Spinal cord (tissue), 10 donors: ENCODE data around the gene NUCB2. TPM values are rescaled to one million over a fixed set of nuclear protein-coding genes. Genes with fewer than 3 reads are reported as not detected.
"Not testable (repeated sequence)": the region's sequence is repeated elsewhere in the genome, so short reads cannot be mapped to it uniquely, and the experiment has no call there.

ENCODE experiments used
- DNase-seq, 6 donors: peaks; one replicate each; pipeline versions ENCODE4 v3.0.0 to v3.0.0-alpha.2; 2013 to 2015; ENCODE audit warnings: low spot score in 6 of 6, low read depth in 4 of 6
- H3K27ac ChIP-seq: one replicate; pipeline ENCODE4 v1.5.1; 2013; ENCODE audit warnings: low read depth, low read length, control low read depth
- H3K27me3 ChIP-seq: one replicate; pipeline ENCODE4 v1.6.1; 2013; ENCODE audit warnings: low read length; ENCODE audit not compliant: control insufficient read depth, insufficient read depth
- H3K36me3 ChIP-seq: one replicate; pipeline ENCODE4 v1.6.1; 2013; ENCODE audit warnings: low read length; ENCODE audit not compliant: control insufficient read depth, insufficient read depth
- H3K4me1 ChIP-seq: one replicate; pipeline ENCODE4 v1.6.1; 2013; ENCODE audit warnings: low read length; ENCODE audit not compliant: control insufficient read depth, insufficient read depth
- H3K4me3 ChIP-seq: one replicate; pipeline ENCODE4 v1.5.1; 2013; ENCODE audit warnings: low read depth, low read length, control low read depth
- H3K9me3 ChIP-seq: one replicate; pipeline ENCODE4 v1.6.1; 2013; ENCODE audit warnings: low read length; ENCODE audit not compliant: control insufficient read depth, insufficient read depth
- WGBS: methylation state at CpG from one replicate; pipeline ENCODE4 v1.1.5; 2013; ENCODE audit warnings: missing lambda C conversion rate; ENCODE audit not compliant: insufficient coverage; 5-methylcytosine and 5-hydroxymethylcytosine counted together
- polyA plus RNA-seq, 2 donors: library from polyadenylated mRNA; unstranded; fragments of 120-200 nt; gene quantifications; one replicate each; pipeline ENCODE4 v1.2.1, GENCODE V29; 2013; ENCODE audit not compliant: insufficient read length in 2 of 2
- total RNA-seq, 2 donors: library from RNA; depleted of rRNA in 1 of 2; stranded (reverse); fragments of 120-200 nt in 1 of 2; fragments of >200 nt in 1 of 2; gene quantifications; one replicate each; pipeline versions ENCODE4 v1.2.3 to v1.2.4, GENCODE V29; 2013 to 2014
- donor health status: healthy.

NUCB2 gene
- total and polyA plus RNA-seq, 4 donors = 72.8 to 159 (median 88.7) TPM

- H3K27ac ChIP-seq, H3K9me3 ChIP-seq, DNase-seq, H3K36me3 ChIP-seq, H3K4me3 ChIP-seq, H3K27me3 ChIP-seq, H3K4me1 ChIP-seq: not testable (repeated sequence)
- no CpG with 5 or more reads among the region's 4 CpGs for WGBS
Measured at GRCh38 chr11:17242954-17243353, 33.6 kb upstream of the NUCB2 start.

- Histone ChIP-seq H3K36me3 (no peaks in the 10 kb centered on the region), H3K9me3 (no peaks in the 10 kb centered on the region), H3K27ac (no peak overlapping the region), H3K27me3 (no peaks in the 10 kb centered on the region), H3K4me1 (no peaks in the 10 kb centered on the region), H3K4me3 (no peak overlapping the region)
- 100% methylated on average over 1 of the region's 2 CpGs for WGBS
- DNase-seq = no peak
Measured at GRCh38 chr11:17244046-17244445, 32.5 kb upstream of the NUCB2 start.

GRCh38 chr11:17250561-17251350, 25.8 kb upstream of the NUCB2 start:
- Histone ChIP-seq H3K9me3 (no peaks in the 10 kb centered on the region), H3K4me3 (no peak overlapping the region), H3K4me1 (no peaks in the 10 kb centered on the region), H3K27me3 (no peaks in the 10 kb centered on the region), H3K36me3 (no peaks in the 10 kb centered on the region), H3K27ac (no peak overlapping the region)
- no peak for DNase-seq

- no peak overlapping the region for H3K27ac ChIP-seq
- H3K9me3 ChIP-seq = no peaks in the 10 kb centered on the region
- WGBS = 71% methylated on average over 2 of the region's 4 CpGs
- H3K27me3 ChIP-seq = no peaks in the 10 kb centered on the region
- no peaks in the 10 kb centered on the region for H3K36me3 ChIP-seq
- no peak overlapping the region for H3K4me3 ChIP-seq
- no peak for DNase-seq
- H3K4me1 ChIP-seq = no peaks in the 10 kb centered on the region
Measured at GRCh38 chr11:17252704-17253103, 23.8 kb upstream of the NUCB2 start.

GRCh38 chr11:17256512-17256911, 20.0 kb upstream of the NUCB2 start:
- no peak overlapping the region for H3K4me3 ChIP-seq
- H3K27me3 ChIP-seq = no peaks in the 10 kb centered on the region
- no peak for DNase-seq
- WGBS = 100% methylated on average over 1 of the region's 3 CpGs
- H3K9me3 ChIP-seq = no peaks in the 10 kb centered on the region
- H3K27ac ChIP-seq = no peak overlapping the region
- H3K4me1 ChIP-seq = no peaks in the 10 kb centered on the region
- no peaks in the 10 kb centered on the region for H3K36me3 ChIP-seq

GRCh38 chr11:17257196-17257595, 19.3 kb upstream of the NUCB2 start:
- no peaks in the 10 kb centered on the region for H3K27me3 ChIP-seq
- no peak overlapping the region for H3K27ac ChIP-seq
- no peaks in the 10 kb centered on the region for H3K9me3 ChIP-seq
- no peak for DNase-seq
- no peak overlapping the region for H3K4me3 ChIP-seq
- no peaks in the 10 kb centered on the region for H3K36me3 ChIP-seq
- no peaks in the 10 kb centered on the region for H3K4me1 ChIP-seq
- WGBS = no CpG with 5 or more reads among the region's 1 CpG

- no peaks in the 10 kb centered on the region for H3K4me1 ChIP-seq
- no peak overlapping the region for H3K27ac ChIP-seq
- no peaks in the 10 kb centered on the region for H3K27me3 ChIP-seq
- no peaks in the 10 kb centered on the region for H3K9me3 ChIP-seq
- no peaks in the 10 kb centered on the region for H3K36me3 ChIP-seq
- DNase-seq = no peak
- no peak overlapping the region for H3K4me3 ChIP-seq
Measured at GRCh38 chr11:17258670-17259069, 17.9 kb upstream of the NUCB2 start.

GRCh38 chr11:17259519-17259918, 17.0 kb upstream of the NUCB2 start:
- H3K27ac ChIP-seq = no peak overlapping the region
- 88% methylated on average over 1 of the region's 1 CpG for WGBS
- H3K4me3 ChIP-seq = no peak overlapping the region
- H3K4me1 ChIP-seq = no peaks in the 10 kb centered on the region
- H3K9me3 ChIP-seq = no peaks in the 10 kb centered on the region
- DNase-seq = no peak
- no peaks in the 10 kb centered on the region for H3K27me3 ChIP-seq
- H3K36me3 ChIP-seq = no peaks in the 10 kb centered on the region

- H3K27me3 ChIP-seq = no peaks in the 10 kb centered on the region
- no peak overlapping the region for H3K27ac ChIP-seq
- H3K4me3 ChIP-seq = no peak overlapping the region
- DNase-seq = no peak
- H3K9me3 ChIP-seq = no peaks in the 10 kb centered on the region
- no peaks in the 10 kb centered on the region for H3K36me3 ChIP-seq
- H3K4me1 ChIP-seq = no peaks in the 10 kb centered on the region
Measured at GRCh38 chr11:17260020-17260419, 16.5 kb upstream of the NUCB2 start.

GRCh38 chr11:17263769-17264168, 12.8 kb upstream of the NUCB2 start:
- H3K4me3 ChIP-seq = no peak overlapping the region
- WGBS = 94% methylated on average over 1 of the region's 1 CpG
- no peaks in the 10 kb centered on the region for H3K27me3 ChIP-seq
- DNase-seq = peak in 1 of 6 donors; percentile 75
- H3K36me3 ChIP-seq = no peaks in the 10 kb centered on the region
- no peaks in the 10 kb centered on the region for H3K4me1 ChIP-seq
- no peaks in the 10 kb centered on the region for H3K9me3 ChIP-seq
- no peak overlapping the region for H3K27ac ChIP-seq
